Tibial nerve (tissue), 4 donors: ENCODE results near the gene CAMK1D. TPM values are rescaled to one million over a fixed set of nuclear protein-coding genes. Genes with fewer than 3 reads are reported as not detected.

Experiments
- DNase-seq, 2 donors: peaks; one replicate each; pipeline ENCODE4 v3.0.0-alpha.2; 2019; ENCODE audit warnings: low spot score in 2 of 2
- H3K27ac ChIP-seq, 4 donors: fragments of 200-600 bp; sonication (generic) in 3 of 4; one replicate each; pipeline ENCODE4 v1.5.1; 2017 to 2019; ENCODE audit warnings: mild to moderate bottlenecking in 1 of 4
- H3K27me3 ChIP-seq, 2 donors: fragments of 200-600 bp; sonication (generic) in 1 of 2; one replicate each; pipeline versions ENCODE4 v1.5.1 to v1.6.0; 2017 to 2019
- H3K36me3 ChIP-seq, 3 donors: fragments of 200-600 bp; sonication (generic); one replicate each; pipeline ENCODE4 v1.5.1; 2018 to 2019
- H3K4me1 ChIP-seq, 4 donors: fragments of 200-600 bp; sonication (generic) in 3 of 4; one replicate each; pipeline ENCODE4 v1.5.1; 2017 to 2019
- H3K4me3 ChIP-seq, 4 donors: fragments of 200-600 bp; sonication (generic) in 3 of 4; one replicate each; pipeline ENCODE4 v1.5.1; 2017 to 2019; ENCODE audit warnings: mild to moderate bottlenecking in 1 of 4, moderate library complexity in 1 of 4
- H3K9me3 ChIP-seq, 4 donors: fragments of 200-600 bp; sonication (generic) in 3 of 4; one replicate each; pipeline ENCODE4 v1.5.1; 2017 to 2019
- CTCF ChIP-seq, 5 experiments: fragments of 200-600 bp in 3 of 5; fragments of 450-650 bp in 2 of 5; sonication (generic) in 3 of 5; IDR thresholded peaks; one replicate each; pipeline ENCODE4 v1.5.1; 2016 to 2019; ENCODE audit warnings: antibody characterized with exemption in 5 of 5, mild to moderate bottlenecking in 3 of 5, moderate library complexity in 2 of 5
- EP300 ChIP-seq, 2 donors: sonication (generic); formaldehyde crosslinking; IDR thresholded peaks; one replicate each; pipeline ENCODE4 v1.6.1; 2017; ENCODE audit warnings: antibody characterized with exemption in 2 of 2, mild to moderate bottlenecking in 1 of 2
- POLR2A ChIP-seq, 2 donors: fragments of 450-650 bp; IDR thresholded peaks; one replicate each; pipeline ENCODE4 v1.6.1; 2017; ENCODE audit warnings: antibody characterized with exemption in 2 of 2, mild to moderate bottlenecking in 2 of 2, moderate library complexity in 2 of 2
- WGBS, 2 donors: methylation state at CpG; one replicate each; pipeline ENCODE4 v1.1.5; 2018; 5-methylcytosine and 5-hydroxymethylcytosine counted together
- total RNA-seq, 4 donors: library from RNA; depleted of rRNA; stranded (reverse); fragments of >200 nt; gene quantifications; one replicate each; pipeline ENCODE4 v1.1.0, GENCODE V29; 2016

Gene CAMK1D
- total RNA-seq, 4 donors from 2014 or later: 6.9 to 20.5 (median 17.2) TPM

DNA sequence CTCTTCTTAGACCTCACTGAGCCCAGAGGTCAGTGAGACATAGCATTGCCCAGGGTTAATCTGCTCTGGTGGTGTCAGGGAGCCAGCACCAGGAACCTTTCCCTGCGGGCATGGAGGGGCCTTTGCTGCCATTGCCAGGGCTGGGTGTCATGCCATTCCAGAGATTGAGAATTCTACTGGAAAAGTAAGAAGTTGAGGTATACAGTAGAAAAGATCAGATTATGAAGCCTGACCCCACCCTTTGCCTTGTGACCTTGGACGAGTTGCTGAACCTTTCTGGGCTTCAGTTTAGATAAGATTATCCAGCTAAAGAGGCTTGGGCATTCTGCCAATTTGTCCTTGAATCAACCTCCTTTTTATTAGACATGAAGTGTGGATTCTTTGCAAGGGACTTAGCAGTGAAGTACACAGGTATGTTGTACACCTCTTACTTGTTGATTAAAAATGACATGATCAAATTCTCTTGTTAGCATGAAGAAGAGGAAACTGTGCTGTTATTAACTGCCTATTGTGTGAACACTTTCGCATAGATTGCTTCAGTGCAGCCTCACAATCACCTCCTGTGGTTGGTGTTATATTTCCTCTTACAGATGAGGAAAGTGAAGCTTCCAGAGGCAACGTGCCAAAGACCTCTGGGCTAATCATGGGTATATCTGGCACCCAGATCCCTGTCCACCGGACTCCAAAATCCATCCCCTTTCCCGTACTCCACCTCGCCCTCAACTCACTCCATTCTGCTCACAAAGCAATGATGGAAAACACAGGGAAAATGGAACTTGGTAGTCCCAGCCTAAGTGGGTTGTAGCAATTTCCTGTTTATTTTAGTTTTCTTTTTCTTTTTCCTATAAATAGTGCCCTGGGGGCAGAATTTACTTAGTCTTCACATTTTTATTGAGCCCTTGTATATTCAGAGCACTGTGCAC lies 151.3 kb downstream of the CAMK1D start:
- WGBS, 2 donors: 48 to 49% methylated on average over 7 of the region's 7 CpGs
- H3K36me3 ChIP-seq: no peaks in the 10 kb centered on the region
- H3K27ac ChIP-seq: no peak overlapping the region
- TF ChIP-seq POLR2A (IDR thresholded peaks at IDR 0.05): no peak
- no peak for TF ChIP-seq CTCF (IDR thresholded peaks at IDR 0.05)
- TF ChIP-seq EP300 (IDR thresholded peaks at IDR 0.05): no peak
- H3K9me3 ChIP-seq: no peaks in the 10 kb centered on the region
- no peaks in the 10 kb centered on the region for H3K27me3 ChIP-seq
- H3K4me3 ChIP-seq: no peak overlapping the region
- peaks cover 0 to 29% (median 9%) of the 10 kb centered on the region in 4 donors for H3K4me1 ChIP-seq
- DNase-seq: no peak

GRCh38 chr10:12501324-12501723 lies 152.0 kb downstream of the CAMK1D start:
- Histone ChIP-seq H3K27ac (no peak overlapping the region), H3K36me3 (no peaks in the 10 kb centered on the region), H3K9me3 (no peaks in the 10 kb centered on the region), H3K27me3 (no peaks in the 10 kb centered on the region), H3K4me3 (no peak overlapping the region), H3K4me1 (peaks cover 0 to 29% (median 9%) of the 10 kb centered on the region in 4 donors)
- DNase-seq: no peak
- TF ChIP-seq EP300 (IDR thresholded peaks at IDR 0.05) (no peak), POLR2A (IDR thresholded peaks at IDR 0.05) (no peak)
- WGBS, 2 donors: 68 to 70% methylated on average over 12 of the region's 12 CpGs

DNA sequence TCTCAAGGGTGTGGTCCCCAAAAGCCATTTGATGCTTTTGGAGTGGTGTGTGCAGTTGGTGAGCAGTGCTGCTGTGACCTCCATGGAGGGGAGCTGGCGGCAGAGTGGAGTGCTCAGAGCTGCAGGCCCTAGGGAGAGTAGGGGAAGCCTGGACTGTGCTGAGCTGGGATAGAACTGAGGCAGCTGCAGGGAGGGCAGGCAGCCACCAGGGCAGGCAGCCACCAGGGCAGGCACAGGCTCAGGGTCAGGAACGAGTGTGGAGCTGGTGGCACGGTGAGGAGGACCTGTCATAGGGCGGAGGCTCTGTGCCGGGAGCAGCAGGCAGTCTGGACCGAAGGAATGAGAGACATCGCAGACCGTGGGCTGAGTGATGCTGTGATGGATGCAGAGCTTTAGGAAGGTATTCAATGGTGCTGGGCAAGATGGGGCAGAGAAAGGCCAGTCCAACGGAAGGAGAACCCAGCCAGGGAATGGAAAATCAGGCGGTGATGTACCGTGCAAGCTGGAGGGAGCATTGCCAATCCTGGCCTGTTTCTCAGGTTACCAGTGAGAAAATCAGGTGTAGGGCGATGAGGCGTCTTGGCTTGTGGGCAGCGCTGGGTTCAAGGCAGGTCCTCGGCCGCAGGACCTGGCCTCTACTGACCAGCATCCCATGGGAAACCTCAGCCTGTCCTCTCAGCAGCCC lies 152.6 kb downstream of the CAMK1D start:
- no peaks in the 10 kb centered on the region for H3K9me3 ChIP-seq
- no peak overlapping the region for H3K27ac ChIP-seq
- H3K4me1 ChIP-seq: peaks cover 0 to 29% (median 9%) of the 10 kb centered on the region in 4 donors
- H3K36me3 ChIP-seq: no peaks in the 10 kb centered on the region
- no peak for DNase-seq
- H3K4me3 ChIP-seq: no peak overlapping the region
- H3K27me3 ChIP-seq: no peaks in the 10 kb centered on the region
- TF ChIP-seq CTCF (IDR thresholded peaks at IDR 0.05) (no peak), EP300 (IDR thresholded peaks at IDR 0.05) (no peak), POLR2A (IDR thresholded peaks at IDR 0.05) (no peak)
- WGBS, 2 donors: 84 to 88% methylated on average over 16 of the region's 16 CpGs

- WGBS, 2 donors: 94 to 96% methylated on average over 18 to 19 of the region's 19 CpGs
- no peak for TF ChIP-seq EP300 (IDR thresholded peaks at IDR 0.05)
- no peak for TF ChIP-seq POLR2A (IDR thresholded peaks at IDR 0.05)
- no peak for TF ChIP-seq CTCF (IDR thresholded peaks at IDR 0.05)
Observed at GRCh38 chr10:12502526-12503274, 153.4 kb downstream of the CAMK1D start.

GRCh38 chr10:12503311-12503710 lies 154.0 kb downstream of the CAMK1D start:
- WGBS, 2 donors: 83 to 89% methylated on average over 10 of the region's 10 CpGs
- peaks cover 0 to 29% (median 9%) of the 10 kb centered on the region in 4 donors for H3K4me1 ChIP-seq
- no peak for TF ChIP-seq EP300 (IDR thresholded peaks at IDR 0.05)
- TF ChIP-seq CTCF (IDR thresholded peaks at IDR 0.05): no peak
- no peak for TF ChIP-seq POLR2A (IDR thresholded peaks at IDR 0.05)
- H3K27ac ChIP-seq: no peak overlapping the region
- no peaks in the 10 kb centered on the region for H3K36me3 ChIP-seq
- no peaks in the 10 kb centered on the region for H3K27me3 ChIP-seq
- no peak for DNase-seq
- no peak overlapping the region for H3K4me3 ChIP-seq
- peaks cover 0 to 3% (median 0%) of the 10 kb centered on the region in 4 donors for H3K9me3 ChIP-seq

More at GRCh38 chr10:12502526-12503274, 153.4 kb downstream of the CAMK1D start:
- H3K4me1 ChIP-seq: peaks cover 0 to 29% (median 9%) of the 10 kb centered on the region in 4 donors
- no peak overlapping the region for H3K4me3 ChIP-seq
- no peak overlapping the region for H3K27ac ChIP-seq
- no peaks in the 10 kb centered on the region for H3K27me3 ChIP-seq
- H3K36me3 ChIP-seq: no peaks in the 10 kb centered on the region
- H3K9me3 ChIP-seq: no peaks in the 10 kb centered on the region
- no peak for DNase-seq
